ENCODE data around the gene BAHD1.

DNA sequence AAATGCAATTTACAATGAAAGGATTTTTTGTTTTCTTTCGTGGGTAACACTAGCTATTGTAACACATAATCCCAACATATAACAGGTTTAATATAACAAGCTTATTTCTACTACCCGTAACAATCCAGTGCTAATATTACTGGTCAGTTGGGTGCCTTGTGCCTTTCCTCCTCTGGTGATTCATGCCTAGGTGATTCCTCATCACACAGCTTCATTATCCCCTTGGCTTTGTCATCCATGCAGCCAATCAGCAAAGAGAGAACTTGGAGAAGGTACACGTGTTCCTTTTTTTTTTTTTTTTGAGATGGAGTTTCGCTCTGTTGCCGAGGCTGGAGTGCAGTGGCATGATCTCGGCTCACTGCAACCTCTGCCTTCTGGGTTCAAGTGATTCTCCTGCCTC, 60.7 kb downstream of the BAHD1 start:
- TF ChIP-seq, protein P1, sequence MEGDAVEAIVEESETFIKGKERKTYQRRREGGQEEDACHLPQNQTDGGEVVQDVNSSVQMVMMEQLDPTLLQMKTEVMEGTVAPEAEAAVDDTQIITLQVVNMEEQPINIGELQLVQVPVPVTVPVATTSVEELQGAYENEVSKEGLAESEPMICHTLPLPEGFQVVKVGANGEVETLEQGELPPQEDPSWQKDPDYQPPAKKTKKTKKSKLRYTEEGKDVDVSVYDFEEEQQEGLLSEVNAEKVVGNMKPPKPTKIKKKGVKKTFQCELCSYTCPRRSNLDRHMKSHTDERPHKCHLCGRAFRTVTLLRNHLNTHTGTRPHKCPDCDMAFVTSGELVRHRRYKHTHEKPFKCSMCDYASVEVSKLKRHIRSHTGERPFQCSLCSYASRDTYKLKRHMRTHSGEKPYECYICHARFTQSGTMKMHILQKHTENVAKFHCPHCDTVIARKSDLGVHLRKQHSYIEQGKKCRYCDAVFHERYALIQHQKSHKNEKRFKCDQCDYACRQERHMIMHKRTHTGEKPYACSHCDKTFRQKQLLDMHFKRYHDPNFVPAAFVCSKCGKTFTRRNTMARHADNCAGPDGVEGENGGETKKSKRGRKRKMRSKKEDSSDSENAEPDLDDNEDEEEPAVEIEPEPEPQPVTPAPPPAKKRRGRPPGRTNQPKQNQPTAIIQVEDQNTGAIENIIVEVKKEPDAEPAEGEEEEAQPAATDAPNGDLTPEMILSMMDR (IDR thresholded peaks at IDR 0.05): no peak
- TF ChIP-seq, protein P2, sequence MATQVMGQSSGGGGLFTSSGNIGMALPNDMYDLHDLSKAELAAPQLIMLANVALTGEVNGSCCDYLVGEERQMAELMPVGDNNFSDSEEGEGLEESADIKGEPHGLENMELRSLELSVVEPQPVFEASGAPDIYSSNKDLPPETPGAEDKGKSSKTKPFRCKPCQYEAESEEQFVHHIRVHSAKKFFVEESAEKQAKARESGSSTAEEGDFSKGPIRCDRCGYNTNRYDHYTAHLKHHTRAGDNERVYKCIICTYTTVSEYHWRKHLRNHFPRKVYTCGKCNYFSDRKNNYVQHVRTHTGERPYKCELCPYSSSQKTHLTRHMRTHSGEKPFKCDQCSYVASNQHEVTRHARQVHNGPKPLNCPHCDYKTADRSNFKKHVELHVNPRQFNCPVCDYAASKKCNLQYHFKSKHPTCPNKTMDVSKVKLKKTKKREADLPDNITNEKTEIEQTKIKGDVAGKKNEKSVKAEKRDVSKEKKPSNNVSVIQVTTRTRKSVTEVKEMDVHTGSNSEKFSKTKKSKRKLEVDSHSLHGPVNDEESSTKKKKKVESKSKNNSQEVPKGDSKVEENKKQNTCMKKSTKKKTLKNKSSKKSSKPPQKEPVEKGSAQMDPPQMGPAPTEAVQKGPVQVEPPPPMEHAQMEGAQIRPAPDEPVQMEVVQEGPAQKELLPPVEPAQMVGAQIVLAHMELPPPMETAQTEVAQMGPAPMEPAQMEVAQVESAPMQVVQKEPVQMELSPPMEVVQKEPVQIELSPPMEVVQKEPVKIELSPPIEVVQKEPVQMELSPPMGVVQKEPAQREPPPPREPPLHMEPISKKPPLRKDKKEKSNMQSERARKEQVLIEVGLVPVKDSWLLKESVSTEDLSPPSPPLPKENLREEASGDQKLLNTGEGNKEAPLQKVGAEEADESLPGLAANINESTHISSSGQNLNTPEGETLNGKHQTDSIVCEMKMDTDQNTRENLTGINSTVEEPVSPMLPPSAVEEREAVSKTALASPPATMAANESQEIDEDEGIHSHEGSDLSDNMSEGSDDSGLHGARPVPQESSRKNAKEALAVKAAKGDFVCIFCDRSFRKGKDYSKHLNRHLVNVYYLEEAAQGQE (IDR thresholded peaks at IDR 0.05; ENCODE audit: insufficient read depth in 1 of 2, low read depth in 2 of 2, low read length in 1 of 2): no peak

Data from Panc1 (cell line).